ENCODE data around the gene MYH14. TPM values are rescaled to one million over a fixed set of nuclear protein-coding genes. Genes with fewer than 3 reads are reported as not detected.

MYH14 gene
- total RNA-seq, 1 donor, result not detected

DNA sequence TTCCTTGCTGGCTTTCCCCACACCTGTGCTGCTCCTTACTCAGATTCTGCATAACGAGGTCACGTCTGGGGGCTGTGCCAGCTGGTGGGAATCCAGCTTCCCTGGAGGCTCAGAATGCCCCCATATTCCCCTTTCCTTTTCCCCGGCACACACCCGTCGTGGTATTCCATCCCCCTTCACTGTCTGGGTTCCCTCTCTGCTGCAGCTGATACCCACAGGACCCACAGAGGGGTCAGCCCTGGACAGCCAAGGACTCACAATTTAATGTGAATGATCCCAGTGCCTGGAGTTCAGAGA is 4.2 kb upstream of the MYH14 start:
- no peak for DNase-seq (ENCODE audit: low read depth)
- no peak for TF ChIP-seq CTCF (IDR thresholded peaks at IDR 0.05; ENCODE audit: insufficient read depth, low read length)
- H3K4me3 ChIP-seq (ENCODE audit: low read depth, low read length), result no peak overlapping the region

- DNase-seq (ENCODE audit: low read depth), result no peak
- no peak for TF ChIP-seq CTCF (IDR thresholded peaks at IDR 0.05; ENCODE audit: insufficient read depth, low read length)
- no peak overlapping the region for H3K4me3 ChIP-seq (ENCODE audit: low read depth, low read length)
Observed at GRCh38 chr19:50202386-50202785, 1.0 kb upstream of the MYH14 start.

GRCh38 chr19:50202962-50203280 is 501 bp upstream of the MYH14 start:
- no peak overlapping the region for H3K4me3 ChIP-seq (ENCODE audit: low read depth, low read length)
- TF ChIP-seq CTCF (IDR thresholded peaks at IDR 0.05; ENCODE audit: insufficient read depth, low read length), result no peak
- no peak for DNase-seq (ENCODE audit: low read depth)

DNA sequence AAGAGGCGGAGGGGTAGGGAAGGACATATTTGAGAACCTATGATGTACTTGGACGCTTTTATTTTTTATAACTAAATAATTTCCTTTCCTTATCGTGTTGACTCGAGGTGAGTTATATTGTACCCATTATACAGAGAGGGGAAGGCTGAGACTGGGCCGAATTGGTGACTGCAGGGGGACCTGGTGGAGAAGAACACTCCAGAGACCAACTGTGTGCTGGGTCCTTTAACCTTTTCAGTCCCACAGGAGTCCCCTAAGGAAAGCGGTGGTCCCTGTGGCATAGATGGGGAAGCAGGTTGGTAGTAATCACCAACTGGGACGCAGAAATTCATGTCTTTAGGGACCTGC is 633 bp downstream of the MYH14 start:
- no peak for TF ChIP-seq CTCF (IDR thresholded peaks at IDR 0.05; ENCODE audit: insufficient read depth, low read length)
- DNase-seq (ENCODE audit: low read depth), result no peak
- H3K4me3 ChIP-seq (ENCODE audit: low read depth, low read length), result no peak overlapping the region

DNA sequence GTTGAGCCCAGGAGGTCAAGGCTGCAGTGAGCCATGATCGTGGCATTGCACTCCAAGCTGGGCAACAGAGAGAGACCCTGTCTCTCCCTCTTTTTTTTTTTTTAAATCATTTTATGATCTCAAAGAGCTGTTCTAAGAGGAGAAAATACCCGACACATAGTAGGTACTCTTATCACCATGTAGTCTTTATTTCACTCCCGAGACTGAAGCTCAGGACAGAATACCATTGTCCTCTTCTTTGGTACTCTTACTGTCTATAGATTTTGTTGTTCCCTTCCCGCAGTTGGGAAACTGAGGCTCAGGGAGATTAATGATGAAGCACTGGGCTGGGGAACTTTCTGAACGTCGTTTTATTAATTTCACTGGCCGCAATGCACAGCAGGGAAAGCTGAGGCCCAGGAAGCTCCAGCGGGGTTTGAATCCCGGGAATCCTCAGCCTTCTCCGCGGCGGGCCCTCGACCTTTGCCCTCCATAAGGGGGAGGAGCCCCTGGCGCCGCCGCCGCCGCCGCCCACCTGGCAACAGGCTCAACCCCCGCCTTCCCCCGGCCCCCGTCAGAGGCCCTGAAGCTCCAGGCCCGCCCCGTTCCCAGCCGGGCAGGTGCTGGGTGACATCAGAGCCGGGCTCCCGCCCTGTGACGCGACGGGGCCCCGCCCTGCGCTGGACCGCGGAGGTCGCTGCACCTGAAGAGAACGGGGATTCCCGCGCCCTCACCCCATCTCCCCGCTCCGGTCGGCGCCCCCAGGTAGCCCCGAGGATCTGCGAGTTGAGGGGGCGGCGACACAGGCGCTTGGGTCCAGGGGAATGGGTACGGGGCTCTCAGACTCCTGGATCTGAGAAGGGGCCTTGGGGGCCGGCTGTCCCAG is 1.6 kb downstream of the MYH14 start:
- no peak overlapping the region for H3K4me3 ChIP-seq (ENCODE audit: low read depth, low read length)
- no peak for TF ChIP-seq CTCF (IDR thresholded peaks at IDR 0.05; ENCODE audit: insufficient read depth, low read length)
- no peak for DNase-seq (ENCODE audit: low read depth)

GRCh38 chr19:50205681-50206138 is 2.3 kb downstream of the MYH14 start:
- no peak for DNase-seq (ENCODE audit: low read depth)
- H3K4me3 ChIP-seq (ENCODE audit: low read depth, low read length), result no peak overlapping the region
- no peak for TF ChIP-seq CTCF (IDR thresholded peaks at IDR 0.05; ENCODE audit: insufficient read depth, low read length)

DNA sequence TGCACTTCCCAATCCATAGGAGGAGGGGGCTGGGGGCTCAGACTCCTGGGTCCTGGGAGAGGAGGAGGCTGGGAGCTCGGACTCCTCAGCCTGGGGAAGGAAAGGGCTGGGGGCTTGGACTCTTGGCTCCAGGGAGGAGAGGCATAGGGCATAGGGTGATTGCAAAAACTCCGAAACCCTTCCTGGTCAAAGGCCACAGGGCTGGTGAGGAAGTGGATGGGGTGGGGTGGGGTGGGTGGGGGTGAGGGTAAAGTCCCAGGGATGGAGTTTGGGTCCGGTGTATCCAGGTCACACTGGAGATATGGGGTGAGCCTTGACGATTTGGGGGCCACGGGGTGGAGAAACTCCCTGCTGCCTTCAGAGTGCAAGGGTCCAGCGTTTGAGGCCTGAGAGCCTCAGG is 2.8 kb downstream of the MYH14 start:
- TF ChIP-seq CTCF (IDR thresholded peaks at IDR 0.05; ENCODE audit: insufficient read depth, low read length), result no peak
- no peak for DNase-seq (ENCODE audit: low read depth)
- H3K4me3 ChIP-seq (ENCODE audit: low read depth, low read length), result no peak overlapping the region

Measured in fibroblast of the aortic adventitia (primary cell).